ENCODE results near the gene CTPS1.

The CTPS1 gene

DNA sequence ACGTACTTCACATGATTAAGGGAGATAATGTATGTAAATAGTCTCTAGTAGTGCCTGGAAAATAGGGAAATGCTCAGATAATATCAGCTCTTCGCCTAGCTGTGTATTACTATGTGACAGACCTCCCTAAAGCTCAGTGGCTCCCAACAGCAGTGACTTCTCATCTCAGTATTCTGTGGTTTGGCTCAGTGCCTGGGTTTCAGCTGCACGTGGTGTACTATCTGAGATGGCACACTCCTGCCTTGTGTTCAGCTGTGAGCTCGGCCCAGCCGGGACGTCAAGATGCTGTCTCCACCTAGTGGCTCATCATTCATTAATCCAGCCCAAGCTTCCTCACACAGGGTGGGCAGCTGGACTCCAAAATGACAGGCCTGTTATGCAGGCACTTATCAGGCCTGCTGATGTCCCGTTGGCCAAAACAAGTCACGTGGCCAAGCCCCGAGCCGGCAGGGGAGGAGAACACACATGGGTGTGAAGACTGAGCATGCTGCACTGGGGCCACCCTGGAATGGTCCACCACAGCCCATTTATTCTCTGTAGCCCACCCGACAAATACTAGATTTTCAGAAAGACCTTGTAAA, 24.2 kb downstream of the CTPS1 start:
- DNase-seq: no peak

DNA sequence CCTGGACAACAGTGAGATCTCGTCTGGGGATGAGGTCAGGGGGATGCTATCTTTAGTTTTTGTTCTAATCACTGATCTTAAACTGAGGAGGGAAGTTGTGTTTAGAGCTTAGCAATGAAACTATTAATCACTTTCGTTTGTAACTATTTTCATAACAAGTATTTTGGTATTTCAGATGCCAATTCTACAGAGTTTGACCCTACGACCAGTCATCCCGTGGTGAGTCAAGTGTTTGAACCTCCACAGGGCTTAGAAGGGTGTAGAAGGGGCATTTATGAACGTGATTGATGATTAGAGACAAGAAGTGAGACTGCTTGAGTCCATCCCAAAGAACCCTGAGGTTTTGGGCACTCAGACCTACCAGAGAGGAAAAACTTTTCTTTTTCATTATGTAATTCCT, 26.4 kb downstream of the CTPS1 start:
- DNase-seq: no peak

DNA sequence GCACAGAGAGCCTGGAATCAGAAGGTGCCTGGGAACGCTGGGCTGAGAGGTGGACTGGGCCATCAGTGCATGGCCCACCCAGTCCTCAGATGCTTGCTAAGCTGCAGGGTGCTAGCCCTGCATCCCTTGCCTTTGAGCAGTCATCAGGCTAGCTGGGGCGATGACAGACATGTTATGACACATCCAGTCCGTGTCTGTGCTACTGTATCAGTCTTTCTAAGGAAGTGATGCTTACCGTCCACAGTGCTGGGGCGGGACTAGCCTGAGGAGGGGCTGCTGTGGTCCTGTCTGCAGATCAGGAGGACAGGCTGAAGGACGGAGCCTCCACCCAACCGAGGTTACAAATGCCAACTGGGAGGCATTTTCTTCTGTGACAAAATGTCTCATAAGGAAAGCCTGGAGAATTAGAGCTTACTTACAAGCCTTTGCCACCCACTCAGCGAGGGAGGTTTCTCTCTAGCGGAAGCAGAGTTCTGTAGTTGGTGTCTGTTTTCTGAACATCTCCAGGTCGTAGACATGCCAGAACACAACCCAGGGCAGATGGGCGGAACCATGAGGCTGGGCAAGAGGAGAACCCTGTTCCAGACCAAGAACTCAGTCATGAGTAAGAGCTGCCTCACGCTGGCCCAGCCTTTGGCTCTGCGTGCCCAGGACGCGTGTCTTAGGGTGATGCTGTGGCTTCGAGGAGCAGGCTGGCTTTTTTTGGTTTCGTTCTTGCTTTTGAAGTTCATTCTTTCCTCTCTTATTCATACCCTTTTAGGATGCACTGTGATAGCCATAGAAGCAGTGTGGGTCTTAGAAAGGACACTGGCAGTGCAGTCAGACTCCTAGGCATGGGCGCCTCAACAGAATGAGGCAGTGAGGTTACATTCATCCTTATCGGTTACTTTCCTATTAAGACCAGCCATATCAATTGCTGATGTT, 27.7 kb downstream of the CTPS1 start:
- DNase-seq: no peak

- no peak for DNase-seq
Observed at GRCh38 chr1:41009466-41009865, 30.0 kb downstream of the CTPS1 start.

GRCh38 chr1:41010345-41010744, 30.8 kb downstream of the CTPS1 start:
- DNase-seq: no peak

- no peak for DNase-seq
Observed at GRCh38 chr1:41013024-41013423, 33.5 kb downstream of the CTPS1 start.

- no peak for DNase-seq
Observed at GRCh38 chr1:41013796-41014195, 34.3 kb downstream of the CTPS1 start.

DNA sequence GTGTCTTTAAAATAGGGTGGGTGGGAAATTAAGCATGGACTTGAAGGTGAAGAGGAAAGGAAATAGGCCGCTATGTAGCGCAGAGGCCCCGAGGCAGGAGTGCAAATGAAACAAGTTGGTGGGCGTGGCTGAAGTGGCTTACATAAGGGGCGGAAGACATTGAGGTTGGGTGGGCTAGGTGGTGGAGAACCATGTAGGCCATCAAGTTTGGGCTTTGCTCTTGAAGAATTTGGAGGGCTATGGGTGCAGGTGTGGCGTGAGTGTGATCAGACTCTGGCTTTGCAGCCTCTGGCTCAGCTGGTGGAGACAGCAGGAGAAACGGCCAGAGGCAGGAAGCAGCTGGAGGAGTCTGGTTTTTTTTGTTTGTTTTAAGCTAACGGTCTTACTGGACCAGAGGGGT, 35.4 kb downstream of the CTPS1 start:
- no peak for DNase-seq

- DNase-seq: no peak
Observed at GRCh38 chr1:41015281-41015896, 35.9 kb downstream of the CTPS1 start.

DNA sequence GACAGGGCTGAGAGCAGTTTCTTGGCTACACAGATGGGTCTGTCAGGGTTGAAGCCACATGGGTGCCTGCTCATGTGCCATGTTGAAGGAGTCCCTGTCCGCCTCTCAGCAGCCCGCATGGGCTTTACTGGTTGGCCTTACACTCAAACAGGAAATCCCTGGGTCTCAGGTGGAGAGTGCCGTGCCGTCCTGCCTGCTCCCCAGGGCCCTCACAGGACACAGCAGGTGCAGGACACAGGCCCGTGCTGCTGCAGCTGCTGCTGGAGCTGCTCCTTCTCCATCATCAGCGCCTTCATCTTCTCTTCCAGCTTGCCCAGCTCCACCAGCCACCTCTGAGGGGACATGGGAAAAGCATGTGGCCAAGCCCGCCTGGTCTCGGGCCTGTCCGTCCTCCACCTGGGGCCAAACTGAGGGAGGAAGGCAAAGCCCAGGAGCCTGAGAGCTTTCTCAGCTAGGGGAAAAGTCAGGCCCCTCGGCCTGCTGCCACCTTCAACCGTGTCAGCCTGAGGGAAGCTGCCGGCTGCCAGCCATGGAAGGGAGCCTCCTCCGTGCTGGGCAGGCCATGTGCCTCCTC, 36.5 kb downstream of the CTPS1 start:
- DNase-seq: no peak

- no peak for DNase-seq
Observed at GRCh38 chr1:41017141-41018017, 37.9 kb downstream of the CTPS1 start.

GRCh38 chr1:41018018-41018410, 38.5 kb downstream of the CTPS1 start:
- DNase-seq: no peak

GRCh38 chr1:41019353-41019745, 39.9 kb downstream of the CTPS1 start:
- DNase-seq: no peak

GRCh38 chr1:41020109-41020576, 40.6 kb downstream of the CTPS1 start:
- DNase-seq: no peak

DNA sequence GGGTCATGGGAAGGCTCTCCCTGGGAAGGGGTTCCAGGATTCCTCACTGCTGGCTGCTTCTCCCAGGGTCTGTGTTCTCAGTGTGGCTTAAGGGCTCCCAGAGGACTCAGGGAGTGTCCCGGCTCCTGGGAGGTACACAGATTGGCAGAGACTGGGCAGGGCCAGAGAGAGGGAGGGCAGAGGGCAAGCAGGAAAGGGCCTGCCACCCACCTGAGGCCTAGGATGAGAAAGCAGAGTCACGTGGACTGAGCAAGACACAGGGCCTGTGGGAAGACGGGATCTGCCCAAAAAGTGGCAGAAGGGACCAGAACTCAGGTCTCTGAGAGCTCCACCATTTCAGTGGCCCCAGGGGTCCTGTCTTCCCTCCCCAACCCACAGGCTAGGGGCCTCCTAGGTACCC, 41.2 kb downstream of the CTPS1 start:
- DNase-seq: no peak

GRCh38 chr1:41021526-41022308, 42.2 kb downstream of the CTPS1 start, which contains the start of gene SLFNL1:
Gene SLFNL1 (minus strand): TSS chr1:41021725. CDS start chr1:41020660, 1,065 bp downstream.
- no peak for DNase-seq

DNA sequence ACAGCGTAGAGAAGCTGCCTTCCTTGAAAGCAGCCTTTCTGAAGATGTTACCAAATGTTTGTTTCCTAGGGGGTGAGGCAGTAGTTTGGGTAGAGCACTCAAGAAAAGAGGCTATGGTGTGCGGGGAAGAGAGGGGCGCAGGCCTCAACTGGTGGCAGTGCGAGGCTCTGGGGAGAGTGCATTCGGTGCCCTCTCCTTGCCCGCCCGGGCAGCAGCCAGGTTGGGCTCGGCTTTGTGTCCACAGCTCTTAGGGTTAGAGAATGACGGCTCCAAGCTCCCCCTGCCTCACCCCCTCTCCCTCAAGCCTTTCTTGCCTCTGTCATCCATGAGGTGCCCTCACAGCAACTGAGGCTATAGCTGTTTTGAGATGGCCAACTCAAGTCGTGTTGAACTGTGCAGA, 42.9 kb downstream of the CTPS1 start:
- DNase-seq: no peak

DNA sequence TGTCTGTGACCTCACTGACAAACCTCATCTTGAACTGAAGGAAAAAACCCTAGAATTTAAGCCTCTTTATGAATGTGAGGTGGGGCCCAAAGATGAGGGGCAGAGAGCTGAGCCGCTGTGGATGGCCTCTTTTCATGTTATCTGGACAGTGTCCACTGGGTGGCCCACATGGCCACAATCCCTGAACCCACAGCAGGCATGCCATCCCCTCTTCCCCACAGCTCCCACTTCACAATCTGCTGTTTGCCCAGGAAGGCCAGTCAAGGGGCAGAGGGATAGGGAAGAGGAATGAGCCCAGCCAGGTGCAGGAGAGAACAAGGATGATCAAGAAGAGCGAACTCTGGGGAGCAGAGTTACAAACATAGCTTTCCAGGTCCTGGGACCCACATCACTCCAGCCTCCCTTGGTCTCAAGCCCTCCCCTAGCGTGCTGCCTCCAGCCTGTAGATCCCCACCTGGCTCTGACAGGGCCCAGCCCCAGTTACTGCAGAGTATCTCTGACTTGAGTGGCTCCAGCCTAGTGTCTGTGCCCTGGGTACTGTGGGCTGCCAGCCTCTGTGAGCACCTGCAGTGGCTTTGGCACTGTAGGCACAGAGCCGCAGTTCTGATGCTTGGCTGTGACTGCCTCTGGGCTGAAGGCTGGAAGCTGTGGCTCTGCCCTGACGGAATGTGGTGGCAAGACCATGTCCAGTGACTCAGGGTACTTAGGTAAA, 43.9 kb downstream of the CTPS1 start:
- no peak for DNase-seq

GRCh38 chr1:41024953-41025352, 45.5 kb downstream of the CTPS1 start:
- no peak for DNase-seq

GRCh38 chr1:41025979-41026819, 46.7 kb downstream of the CTPS1 start:
- no peak for DNase-seq
